ENCODE measurements around the gene ABHD1.

Gene ABHD1

DNA sequence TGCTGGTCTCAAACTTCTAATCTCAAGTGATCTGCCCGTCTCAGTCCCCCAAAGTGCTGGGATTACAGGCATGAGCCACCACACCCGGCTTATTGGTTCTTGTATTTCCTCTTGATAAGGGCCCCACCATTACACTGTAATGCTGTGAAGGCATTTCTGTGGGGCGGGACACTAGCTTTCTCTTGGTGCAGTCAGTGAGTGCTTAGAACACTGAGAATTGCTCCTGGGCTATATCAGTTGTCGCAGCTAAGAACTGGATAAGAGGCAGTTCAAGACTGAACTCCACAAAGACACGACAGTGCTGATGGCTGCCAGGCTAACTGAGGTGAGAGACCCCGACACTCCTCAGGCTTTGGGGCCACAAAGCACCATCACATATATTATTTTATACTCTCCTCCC is 35.0 kb upstream of the ABHD1 start:
- no peaks in the 10 kb centered on the region for H3K9me3 ChIP-seq (ENCODE audit: control insufficient read depth, low read length)
- H3K4me1 ChIP-seq (ENCODE audit: control insufficient read depth, insufficient read depth, low read length, poor library complexity, severe bottlenecking) = peaks cover 21% of the 10 kb centered on the region
- H3K36me3 ChIP-seq (ENCODE audit: control insufficient read depth, insufficient read depth, low read length) = no peaks in the 10 kb centered on the region
- WGBS, 2 experiments (ENCODE audit: insufficient coverage in 2 of 2) = 91% methylated on average over 5 of the region's 6 CpGs
- H3K27ac ChIP-seq (ENCODE audit: low read depth, low read length, severe bottlenecking) = no peak overlapping the region
- H3K4me3 ChIP-seq (ENCODE audit: extremely low read depth, insufficient read depth, low read length, poor library complexity, severe bottlenecking) = no peak overlapping the region

DNA sequence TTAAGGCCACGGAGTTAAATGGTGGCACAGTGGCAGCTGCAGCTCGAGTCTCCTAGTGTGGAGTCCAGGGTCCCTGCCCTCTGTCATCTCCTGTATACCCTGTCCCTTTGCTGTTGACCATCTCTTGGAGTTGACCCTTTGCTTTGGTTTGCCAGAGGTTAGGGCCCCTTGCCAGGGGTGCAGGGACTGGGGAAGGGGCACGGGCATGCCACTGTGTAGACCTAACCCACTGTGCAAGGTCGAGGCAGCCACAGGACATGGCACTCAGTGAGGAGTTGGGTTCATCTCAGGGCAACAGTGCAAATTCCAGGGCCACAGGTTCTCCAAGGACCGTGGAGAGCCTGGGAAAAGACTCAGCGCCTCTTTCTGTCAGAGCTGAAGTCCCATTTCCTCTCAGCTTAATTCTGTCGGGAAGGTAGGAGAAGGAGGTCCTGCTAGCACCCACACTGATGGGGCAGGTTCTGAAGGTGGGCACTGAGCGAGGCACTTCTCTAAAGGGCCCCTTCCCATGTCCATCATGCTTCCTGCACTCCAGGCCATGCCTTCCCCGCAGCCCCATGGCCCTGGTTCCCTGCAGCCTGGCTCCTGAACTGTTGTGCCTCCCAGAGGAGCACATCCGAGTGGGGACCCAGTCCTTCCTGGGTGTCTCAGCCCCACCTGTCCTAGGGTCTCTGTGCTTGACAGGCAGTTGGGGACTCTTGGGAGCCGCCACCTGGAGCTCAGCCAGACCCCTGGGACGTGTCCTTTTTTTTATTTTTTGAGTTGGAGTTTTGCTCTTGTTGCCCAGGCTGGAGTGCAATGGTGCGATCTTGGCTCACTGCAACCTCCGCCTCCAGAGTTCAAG is 34.3 kb upstream of the ABHD1 start:
- WGBS, 2 experiments (ENCODE audit: insufficient coverage in 2 of 2) = 92% methylated on average over 13 of the region's 14 CpGs
- H3K4me3 ChIP-seq (ENCODE audit: extremely low read depth, insufficient read depth, low read length, poor library complexity, severe bottlenecking) = no peak overlapping the region
- no peak overlapping the region for H3K27ac ChIP-seq (ENCODE audit: low read depth, low read length, severe bottlenecking)

DNA sequence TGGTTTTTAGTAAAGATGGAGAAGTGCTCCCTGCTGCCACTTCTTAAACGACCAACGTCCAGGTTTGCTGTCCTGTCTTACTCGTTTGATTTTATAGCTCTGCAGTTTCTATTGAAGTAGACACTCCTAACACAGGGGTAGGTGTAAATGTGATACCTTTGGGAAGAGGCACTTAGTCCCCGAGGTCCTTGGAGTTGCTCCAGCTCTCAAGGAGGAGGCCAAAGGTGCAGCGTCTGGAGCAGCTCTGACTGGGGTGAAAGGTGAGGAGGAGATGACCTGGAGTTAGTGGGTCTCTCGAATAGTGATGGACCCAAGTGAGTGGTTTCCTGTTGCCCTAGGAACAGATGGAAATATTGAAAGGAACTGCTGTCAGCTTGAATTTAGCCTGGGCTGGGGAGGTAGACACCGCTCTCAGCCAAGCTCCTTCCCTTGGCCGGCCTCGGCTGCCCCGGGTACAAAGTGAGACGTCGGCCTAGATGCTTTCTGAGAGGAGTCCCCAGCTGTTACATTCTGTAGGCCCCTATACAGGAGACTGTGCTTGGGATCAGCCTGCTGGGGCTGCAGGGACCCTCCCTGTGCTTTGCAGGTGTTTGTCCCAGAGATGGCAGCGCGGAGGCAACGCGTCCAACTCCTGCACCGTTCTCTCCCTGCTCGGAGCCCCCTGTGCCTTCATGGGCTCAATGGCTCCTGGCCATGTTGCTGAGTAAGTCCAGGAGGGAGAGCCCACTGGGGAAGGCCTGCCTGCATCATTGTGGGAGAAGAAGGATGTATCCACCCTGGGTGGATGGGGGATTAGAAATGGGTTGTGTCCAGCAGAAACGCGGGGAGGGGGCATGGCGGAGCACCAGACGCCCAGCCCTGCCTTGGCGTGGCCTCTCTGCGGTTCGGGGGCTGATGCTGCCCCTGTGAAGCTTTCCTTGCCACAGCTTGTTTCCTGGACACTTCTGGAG is 31.6 kb upstream of the ABHD1 start:
- H3K9me3 ChIP-seq (ENCODE audit: control insufficient read depth, low read length) = no peaks in the 10 kb centered on the region
- no peak overlapping the region for H3K27ac ChIP-seq (ENCODE audit: low read depth, low read length, severe bottlenecking)
- H3K4me1 ChIP-seq (ENCODE audit: control insufficient read depth, insufficient read depth, low read length, poor library complexity, severe bottlenecking) = peaks cover 9% of the 10 kb centered on the region
- no peaks in the 10 kb centered on the region for H3K36me3 ChIP-seq (ENCODE audit: control insufficient read depth, insufficient read depth, low read length)
- no peak overlapping the region for H3K4me3 ChIP-seq (ENCODE audit: extremely low read depth, insufficient read depth, low read length, poor library complexity, severe bottlenecking)
- WGBS, 2 experiments (ENCODE audit: insufficient coverage in 2 of 2) = 84% methylated on average over 23 to 24 of the region's 25 CpGs

More for the DNA sequence above, 34.3 kb upstream of the ABHD1 start:
- H3K9me3 ChIP-seq (ENCODE audit: control insufficient read depth, low read length) = no peaks in the 10 kb centered on the region
- H3K4me1 ChIP-seq (ENCODE audit: control insufficient read depth, insufficient read depth, low read length, poor library complexity, severe bottlenecking) = peaks cover 15% of the 10 kb centered on the region
- H3K36me3 ChIP-seq (ENCODE audit: control insufficient read depth, insufficient read depth, low read length) = no peaks in the 10 kb centered on the region

DNA sequence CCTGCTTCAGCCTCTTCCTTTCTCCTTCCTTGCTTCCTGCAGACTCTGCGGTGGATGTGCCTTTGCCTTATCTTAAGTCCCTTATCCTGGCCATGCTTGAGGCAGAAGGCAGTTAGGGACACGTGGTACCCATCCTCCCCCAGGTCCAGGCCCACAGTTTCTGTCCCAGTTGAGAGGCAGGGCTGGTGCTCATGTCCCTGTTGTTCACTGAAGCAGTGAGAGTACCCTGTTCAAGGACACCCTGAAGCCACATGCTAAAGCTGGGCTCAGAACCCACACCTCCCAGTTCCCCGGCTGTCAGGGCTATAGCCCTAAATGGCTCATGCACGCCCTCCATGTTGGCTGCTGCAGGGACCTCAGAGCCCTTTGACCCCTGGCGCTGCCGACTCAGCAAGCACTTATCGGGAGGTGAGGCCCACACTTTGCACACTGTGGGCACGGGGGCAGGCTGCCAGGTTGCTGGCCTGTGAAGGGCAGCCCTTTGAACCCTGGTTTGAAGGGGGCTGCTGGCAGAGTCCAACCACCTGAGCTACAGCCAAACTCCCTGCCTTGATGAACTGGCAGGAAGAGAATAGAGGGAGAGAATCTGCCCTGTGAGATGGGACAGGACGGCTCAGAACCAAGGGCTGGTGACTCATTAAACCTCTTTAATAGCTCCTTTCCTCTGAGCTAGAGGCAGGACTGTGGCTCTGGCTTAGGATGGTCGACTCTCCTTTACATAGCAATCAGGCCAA is 30.8 kb upstream of the ABHD1 start:
- Histone ChIP-seq H3K4me3 (ENCODE audit: extremely low read depth, insufficient read depth, low read length, poor library complexity, severe bottlenecking) (no peak overlapping the region), H3K9me3 (ENCODE audit: control insufficient read depth, low read length) (no peaks in the 10 kb centered on the region), H3K4me1 (ENCODE audit: control insufficient read depth, insufficient read depth, low read length, poor library complexity, severe bottlenecking) (peaks cover 9% of the 10 kb centered on the region), H3K27ac (ENCODE audit: low read depth, low read length, severe bottlenecking) (no peak overlapping the region), H3K36me3 (ENCODE audit: control insufficient read depth, insufficient read depth, low read length) (no peaks in the 10 kb centered on the region)
- 87 to 90% methylated on average over 9 to 10 of the region's 10 CpGs for WGBS, 2 experiments (ENCODE audit: insufficient coverage in 2 of 2)

DNA sequence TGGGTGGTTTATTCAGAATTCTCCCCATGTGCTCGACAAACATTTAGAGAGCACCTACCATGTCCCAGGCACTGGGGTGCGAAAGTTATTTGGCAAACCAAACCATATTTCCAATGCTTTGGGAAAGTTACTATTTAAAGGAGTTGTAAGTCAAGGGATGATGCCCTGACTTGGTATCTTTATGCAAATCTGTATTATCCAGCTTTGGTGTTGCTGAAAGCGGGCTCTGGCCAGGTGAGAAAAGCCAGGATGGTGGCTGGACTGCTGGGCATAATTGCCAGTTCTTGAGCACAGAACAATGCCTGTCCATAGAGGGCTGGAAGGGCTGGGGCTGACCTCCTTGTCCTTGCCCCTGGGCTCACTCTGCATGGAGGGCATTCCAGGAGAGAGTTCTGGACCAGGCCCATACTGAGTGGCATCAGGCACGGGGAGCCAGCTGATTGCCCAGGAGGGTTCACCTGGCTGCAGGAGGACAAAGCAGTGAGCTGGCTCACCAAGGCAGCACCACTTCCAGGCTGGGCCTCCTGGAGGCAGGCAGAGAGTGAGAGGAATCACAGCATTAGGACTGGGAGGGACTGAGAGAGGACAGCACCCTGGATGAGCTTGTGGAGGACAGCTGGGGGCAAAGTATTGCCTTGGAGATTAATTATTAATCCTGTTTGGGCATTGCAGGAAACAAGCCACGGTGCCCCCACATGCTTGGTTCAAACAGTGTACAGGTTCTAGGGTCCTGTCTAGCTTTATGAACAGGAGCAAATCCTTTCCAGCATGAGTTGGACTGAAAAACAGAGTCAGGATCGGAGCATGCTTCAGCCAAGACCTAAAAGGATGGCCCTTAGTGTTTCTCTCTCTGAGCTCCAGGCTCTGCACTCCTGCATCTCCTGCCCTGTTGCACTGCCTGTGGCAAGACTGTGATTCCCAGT is 29.9 kb upstream of the ABHD1 start:
- Histone ChIP-seq H3K36me3 (ENCODE audit: control insufficient read depth, insufficient read depth, low read length) (no peaks in the 10 kb centered on the region), H3K4me3 (ENCODE audit: extremely low read depth, insufficient read depth, low read length, poor library complexity, severe bottlenecking) (no peak overlapping the region), H3K27ac (ENCODE audit: low read depth, low read length, severe bottlenecking) (no peak overlapping the region), H3K9me3 (ENCODE audit: control insufficient read depth, low read length) (no peaks in the 10 kb centered on the region), H3K4me1 (ENCODE audit: control insufficient read depth, insufficient read depth, low read length, poor library complexity, severe bottlenecking) (peaks cover 9% of the 10 kb centered on the region)
- 89 to 94% methylated on average over 5 of the region's 6 CpGs for WGBS, 2 experiments (ENCODE audit: insufficient coverage in 2 of 2)

DNA sequence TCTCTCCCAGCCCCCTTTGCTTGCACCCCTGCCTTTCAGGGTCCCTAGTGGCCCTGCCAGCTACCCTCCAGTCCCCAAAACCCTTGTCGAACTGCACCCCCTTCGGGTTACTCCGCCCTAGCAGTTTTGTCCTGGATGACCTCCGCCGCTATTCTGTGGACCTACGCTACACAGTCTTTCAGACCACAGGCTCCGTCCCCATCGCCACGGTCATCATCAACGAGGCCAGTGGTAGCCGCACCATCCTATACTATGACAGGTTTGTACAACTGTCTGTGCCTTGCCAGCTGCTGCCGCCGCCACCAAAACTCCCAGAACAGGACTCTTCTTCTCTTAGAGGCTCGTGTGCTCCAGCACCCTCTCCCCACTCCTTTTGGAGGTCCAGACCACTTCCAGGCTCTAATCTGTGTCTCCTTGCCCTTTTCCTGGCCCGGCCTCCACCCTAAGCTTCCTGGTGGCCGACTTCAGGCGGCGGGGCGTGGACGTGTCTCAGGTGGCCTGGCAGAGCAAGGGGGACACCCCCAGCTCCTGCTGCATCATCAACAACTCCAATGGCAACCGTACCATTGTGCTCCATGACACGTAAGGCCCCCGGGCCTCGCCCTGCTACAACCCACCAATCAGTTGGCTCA is 29.1 kb upstream of the ABHD1 start:
- H3K36me3 ChIP-seq (ENCODE audit: control insufficient read depth, insufficient read depth, low read length) = no peaks in the 10 kb centered on the region
- WGBS, 2 experiments (ENCODE audit: insufficient coverage in 2 of 2) = 92 to 93% methylated on average over 22 to 24 of the region's 24 CpGs
- H3K4me3 ChIP-seq (ENCODE audit: extremely low read depth, insufficient read depth, low read length, poor library complexity, severe bottlenecking) = no peak overlapping the region
- no peak overlapping the region for H3K27ac ChIP-seq (ENCODE audit: low read depth, low read length, severe bottlenecking)
- peaks cover 9% of the 10 kb centered on the region for H3K4me1 ChIP-seq (ENCODE audit: control insufficient read depth, insufficient read depth, low read length, poor library complexity, severe bottlenecking)
- H3K9me3 ChIP-seq (ENCODE audit: control insufficient read depth, low read length) = no peaks in the 10 kb centered on the region

DNA sequence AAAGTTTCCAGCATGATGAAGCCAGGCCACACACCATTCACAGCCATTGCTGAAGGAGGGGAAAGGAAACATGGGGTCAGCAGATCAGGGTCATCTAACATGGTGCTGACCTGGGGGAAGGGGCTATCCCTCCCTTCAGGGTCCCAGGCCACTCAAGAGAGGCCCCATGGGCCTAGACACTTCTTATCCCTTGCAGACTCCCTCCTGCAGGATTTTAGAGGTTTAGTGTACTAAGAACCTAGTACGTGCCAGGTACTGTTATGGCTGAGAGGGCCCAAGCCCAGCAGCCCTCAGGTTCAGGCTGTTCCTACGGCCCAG is 28.2 kb upstream of the ABHD1 start:
- H3K9me3 ChIP-seq (ENCODE audit: control insufficient read depth, low read length) = no peaks in the 10 kb centered on the region
- 90 to 100% methylated on average over 2 of the region's 2 CpGs for WGBS, 2 experiments (ENCODE audit: insufficient coverage in 2 of 2)
- H3K4me1 ChIP-seq (ENCODE audit: control insufficient read depth, insufficient read depth, low read length, poor library complexity, severe bottlenecking) = peaks cover 9% of the 10 kb centered on the region
- no peak overlapping the region for H3K27ac ChIP-seq (ENCODE audit: low read depth, low read length, severe bottlenecking)
- no peaks in the 10 kb centered on the region for H3K36me3 ChIP-seq (ENCODE audit: control insufficient read depth, insufficient read depth, low read length)
- H3K4me3 ChIP-seq (ENCODE audit: extremely low read depth, insufficient read depth, low read length, poor library complexity, severe bottlenecking) = no peak overlapping the region

DNA sequence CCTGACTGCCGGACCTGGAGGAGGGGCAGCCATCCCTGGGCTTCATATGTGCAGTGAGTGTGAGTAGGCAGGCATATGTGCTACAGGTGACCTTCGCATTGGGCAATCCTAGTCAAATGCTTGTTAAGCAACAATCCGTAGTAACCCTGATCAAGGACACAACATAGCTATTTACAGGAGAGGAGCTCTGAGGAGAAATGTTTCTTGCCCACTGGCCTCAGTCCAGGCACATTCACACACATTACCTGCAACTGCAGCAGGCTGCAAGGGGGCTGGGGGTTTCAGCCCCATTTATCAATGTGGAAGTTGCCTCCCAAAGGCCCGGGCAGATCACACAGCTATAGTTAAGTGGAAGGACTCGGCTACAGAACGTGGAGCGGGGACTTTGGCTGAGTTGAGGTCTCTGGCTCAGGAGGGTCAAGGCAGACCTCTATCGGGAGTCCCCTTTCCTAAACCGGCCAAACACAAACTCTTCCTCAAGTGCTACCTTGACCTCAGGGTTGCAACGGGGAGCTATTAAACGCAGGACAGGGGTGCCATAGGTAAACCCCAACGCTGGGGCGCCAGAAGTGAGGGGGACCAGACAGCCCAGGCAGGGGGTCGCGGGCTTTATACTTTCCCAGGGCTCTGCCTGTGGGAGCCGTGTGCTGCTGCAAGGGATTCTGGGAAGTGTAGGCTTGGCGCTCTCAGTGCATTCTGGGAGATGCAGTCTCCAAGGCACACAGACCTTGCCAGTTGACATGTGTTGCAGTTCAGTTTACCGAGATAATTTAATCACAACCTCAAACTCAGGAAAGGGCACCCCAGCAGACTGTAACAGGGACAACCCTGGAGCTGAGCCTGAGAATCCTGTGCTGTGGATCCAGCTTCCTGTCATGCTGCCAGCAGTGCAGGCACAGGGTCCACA is 27.6 kb upstream of the ABHD1 start:
- peaks cover 9% of the 10 kb centered on the region for H3K4me1 ChIP-seq (ENCODE audit: control insufficient read depth, insufficient read depth, low read length, poor library complexity, severe bottlenecking)
- 37 to 39% methylated on average over 14 to 16 of the region's 18 CpGs for WGBS, 2 experiments (ENCODE audit: insufficient coverage in 2 of 2)
- H3K9me3 ChIP-seq (ENCODE audit: control insufficient read depth, low read length) = no peaks in the 10 kb centered on the region
- H3K4me3 ChIP-seq (ENCODE audit: extremely low read depth, insufficient read depth, low read length, poor library complexity, severe bottlenecking) = no peak overlapping the region
- no peak overlapping the region for H3K27ac ChIP-seq (ENCODE audit: low read depth, low read length, severe bottlenecking)
- no peaks in the 10 kb centered on the region for H3K36me3 ChIP-seq (ENCODE audit: control insufficient read depth, insufficient read depth, low read length)

DNA sequence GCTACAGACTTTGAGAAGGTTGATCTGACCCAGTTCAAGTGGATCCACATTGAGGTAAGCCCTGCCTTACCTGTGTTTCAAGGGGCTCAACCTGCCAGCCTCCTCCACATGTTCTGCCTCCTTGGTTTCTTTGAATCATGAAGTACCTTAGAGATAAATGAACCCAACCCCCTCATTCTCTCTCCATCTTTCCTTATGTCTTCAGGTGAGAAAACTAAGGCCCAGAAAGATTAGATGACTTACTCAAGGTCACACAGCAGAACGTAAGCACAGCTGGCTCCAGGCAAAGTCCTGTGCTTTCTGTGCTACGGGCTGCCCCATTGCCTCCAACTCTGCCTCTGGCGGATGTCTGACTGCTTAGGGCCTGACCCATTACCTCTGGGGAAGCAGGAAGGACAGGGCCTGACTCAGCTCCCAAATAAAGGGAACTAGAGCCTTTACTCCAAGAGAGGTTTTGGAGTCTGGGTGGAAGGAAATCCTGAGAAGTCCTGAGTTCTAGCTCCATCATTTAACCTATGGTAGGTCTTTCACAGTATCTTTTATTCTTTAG is 26.8 kb upstream of the ABHD1 start:
- Histone ChIP-seq H3K27ac (ENCODE audit: low read depth, low read length, severe bottlenecking) (no peak overlapping the region), H3K4me3 (ENCODE audit: extremely low read depth, insufficient read depth, low read length, poor library complexity, severe bottlenecking) (no peak overlapping the region), H3K4me1 (ENCODE audit: control insufficient read depth, insufficient read depth, low read length, poor library complexity, severe bottlenecking) (peaks cover 9% of the 10 kb centered on the region), H3K9me3 (ENCODE audit: control insufficient read depth, low read length) (no peaks in the 10 kb centered on the region), H3K36me3 (ENCODE audit: control insufficient read depth, insufficient read depth, low read length) (no peaks in the 10 kb centered on the region)
- 86 to 100% methylated on average over 2 to 3 of the region's 3 CpGs for WGBS, 2 experiments (ENCODE audit: insufficient coverage in 2 of 2)
